GM19372 (cell line): ENCODE measurements around the gene EGLN2.
"Not testable (repeated sequence)": the region's sequence is repeated elsewhere in the genome, so short reads cannot be mapped to it uniquely, and the experiment has no call there.

Source experiments
- ATAC-seq: cut with Tn5 transposase; IDR thresholded peaks from one replicate; pipeline ENCODE4 v1.9.1; 2021; ENCODE audit warnings: mild to moderate bottlenecking, low read depth, moderate library complexity; ENCODE audit not compliant: unreplicated experiment

The EGLN2 gene

DNA sequence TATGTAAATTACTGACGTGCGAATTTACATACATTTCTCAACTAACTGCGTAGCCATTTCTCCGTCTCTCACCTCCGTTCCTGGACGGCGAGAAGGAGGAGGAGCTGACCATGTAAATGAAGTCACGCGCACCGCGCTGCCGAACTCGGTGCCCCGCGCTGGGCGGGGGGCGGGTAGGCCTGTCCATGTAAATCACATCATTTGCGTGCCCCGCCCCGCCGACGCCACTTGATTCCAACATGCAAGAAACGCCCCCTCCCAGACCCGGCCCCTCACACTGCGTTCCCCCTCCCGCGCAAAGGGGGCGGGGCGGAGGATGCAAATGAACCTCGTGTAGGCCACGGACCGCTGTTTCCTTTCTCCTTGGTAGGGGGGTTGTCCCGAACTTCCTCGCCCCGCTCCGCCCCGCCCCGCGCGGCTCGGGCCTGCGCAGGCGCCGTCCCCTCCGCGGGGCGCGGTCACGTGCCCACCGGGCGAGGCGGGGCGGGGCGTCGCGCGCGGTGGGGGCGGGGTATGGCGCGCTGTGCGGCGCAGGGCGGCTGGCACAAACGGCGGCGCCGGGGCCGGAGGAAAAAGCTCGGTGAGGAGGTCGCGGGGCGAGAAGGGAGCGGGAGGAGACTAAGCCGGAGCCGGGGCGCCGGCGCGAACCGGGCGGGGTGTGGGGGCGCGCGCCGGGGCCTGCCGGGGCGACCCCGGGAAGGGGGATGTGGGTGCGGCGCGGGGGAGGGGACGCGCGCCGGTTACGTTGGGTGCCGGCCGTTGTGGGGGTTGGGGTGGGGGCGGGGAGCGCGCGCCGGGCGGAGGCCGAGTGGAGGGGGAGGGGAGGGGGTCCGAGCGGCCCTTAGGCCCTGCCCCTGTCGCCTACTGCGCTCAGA, at the start of gene EGLN2:
EGLN2 (plus strand) TSS at position 509 of the 875 bp plus-strand sequence. CDS start 1,382 bp downstream, outside the sequence.
- peak; percentile 77 for ATAC-seq

DNA sequence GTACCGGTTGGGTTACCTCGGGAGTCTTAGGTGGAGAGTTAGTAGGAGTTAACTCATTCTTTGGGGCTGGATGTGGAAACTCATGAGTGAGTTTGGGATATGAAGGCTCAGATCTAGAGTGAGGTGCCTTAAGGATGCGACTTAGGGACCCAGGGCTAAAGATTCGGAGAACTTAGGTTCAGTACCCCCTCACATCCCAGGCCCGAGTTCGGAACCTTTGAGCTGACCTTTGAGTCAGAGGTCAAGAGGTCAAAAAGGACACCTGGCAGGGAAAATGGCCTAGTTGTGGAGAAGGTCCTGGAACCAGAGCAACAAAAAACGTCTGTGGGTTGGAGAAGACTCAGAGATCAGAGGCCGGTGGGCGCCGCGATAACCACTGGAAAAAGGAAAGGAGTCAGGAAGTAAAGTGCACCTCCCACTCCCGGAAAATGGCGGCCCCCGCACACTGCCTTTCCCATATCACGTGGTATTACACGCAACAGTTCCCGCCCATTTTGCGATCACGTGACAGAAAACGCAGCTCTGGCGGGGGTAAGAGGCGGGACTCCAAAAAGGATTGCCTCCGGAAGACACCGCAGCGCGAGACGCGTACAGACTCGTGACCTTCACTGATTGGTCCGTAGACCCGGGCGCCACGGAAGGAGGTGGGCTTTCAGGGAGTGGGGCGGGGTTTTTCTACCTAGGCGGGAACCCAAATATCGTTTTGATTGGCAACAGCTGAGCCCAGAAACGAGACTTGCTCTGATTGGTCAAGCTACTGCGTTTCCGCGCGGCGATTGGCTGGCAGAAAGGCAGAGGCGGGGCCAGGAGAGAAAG, 48.7 kb upstream of the EGLN2 start, which contains the start of gene ACTMAP:
ACTMAP (minus strand) TSS at position 420 of the 816 bp plus-strand sequence. CDS start 674 bp downstream, outside the sequence.
- ATAC-seq: peak; percentile 82

DNA sequence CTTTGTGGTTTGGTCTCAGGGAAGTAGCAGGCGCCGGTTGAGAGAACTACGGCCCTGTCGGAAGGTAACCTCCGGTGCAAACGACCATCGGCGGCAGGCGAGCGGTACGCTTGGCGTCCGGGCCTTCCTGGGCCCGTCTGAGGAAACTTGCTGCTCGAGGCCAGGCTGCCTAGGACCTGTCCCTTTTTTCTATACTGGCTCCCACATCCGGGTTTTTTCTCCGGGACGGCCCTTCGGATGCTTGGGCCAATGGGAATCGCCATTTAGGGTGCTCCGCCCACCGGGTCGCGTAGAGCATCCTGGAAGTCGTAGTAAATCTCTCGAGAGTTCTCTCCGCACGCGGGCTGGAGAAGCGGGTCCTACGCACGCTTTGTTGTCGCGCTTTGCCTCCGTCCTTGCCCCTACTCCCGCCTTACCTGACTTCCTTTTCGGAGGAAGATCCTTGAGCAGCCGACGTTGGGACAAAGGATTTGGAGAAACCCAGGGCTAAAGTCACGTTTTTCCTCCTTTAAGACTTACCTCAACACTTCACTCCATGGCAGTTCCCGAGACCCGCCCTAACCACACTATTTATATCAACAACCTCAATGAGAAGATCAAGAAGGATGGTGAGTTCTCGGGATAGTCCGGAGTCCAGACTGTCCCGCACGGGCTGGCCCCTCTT, 48.0 kb upstream of the EGLN2 start, which contains the start of gene SNRPA:
SNRPA (plus strand) TSS at position 330 of the 664 bp plus-strand sequence; CDS start at position 536, 206 bp downstream.
- peak; percentile 45 for ATAC-seq

DNA sequence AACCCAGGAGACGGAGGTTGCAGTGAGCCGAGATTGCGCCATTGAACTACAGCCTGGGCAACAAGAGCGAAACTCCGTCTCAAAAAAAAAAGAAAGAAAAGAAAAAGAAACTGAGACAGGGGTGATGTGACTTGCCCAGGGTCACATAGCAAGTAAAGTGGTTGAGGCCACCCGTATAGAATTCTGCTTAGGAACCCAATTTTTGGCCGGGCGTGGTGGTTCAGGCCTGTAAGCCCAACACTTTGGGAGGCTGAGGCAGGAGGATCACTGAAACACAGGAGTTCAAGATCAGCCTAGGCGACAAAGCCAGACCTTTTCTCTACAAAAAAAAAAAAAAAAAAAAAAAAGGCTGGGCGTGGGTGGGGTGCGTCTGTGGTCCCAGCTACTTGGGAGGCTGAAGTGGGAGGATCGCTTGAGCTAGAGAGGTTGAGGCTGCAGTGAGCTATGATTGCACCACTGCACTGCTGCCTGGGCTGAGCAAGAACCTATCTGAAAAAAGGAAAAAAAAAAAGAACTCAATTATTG, 46.7 kb upstream of the EGLN2 start:
- ATAC-seq: no peak

DNA sequence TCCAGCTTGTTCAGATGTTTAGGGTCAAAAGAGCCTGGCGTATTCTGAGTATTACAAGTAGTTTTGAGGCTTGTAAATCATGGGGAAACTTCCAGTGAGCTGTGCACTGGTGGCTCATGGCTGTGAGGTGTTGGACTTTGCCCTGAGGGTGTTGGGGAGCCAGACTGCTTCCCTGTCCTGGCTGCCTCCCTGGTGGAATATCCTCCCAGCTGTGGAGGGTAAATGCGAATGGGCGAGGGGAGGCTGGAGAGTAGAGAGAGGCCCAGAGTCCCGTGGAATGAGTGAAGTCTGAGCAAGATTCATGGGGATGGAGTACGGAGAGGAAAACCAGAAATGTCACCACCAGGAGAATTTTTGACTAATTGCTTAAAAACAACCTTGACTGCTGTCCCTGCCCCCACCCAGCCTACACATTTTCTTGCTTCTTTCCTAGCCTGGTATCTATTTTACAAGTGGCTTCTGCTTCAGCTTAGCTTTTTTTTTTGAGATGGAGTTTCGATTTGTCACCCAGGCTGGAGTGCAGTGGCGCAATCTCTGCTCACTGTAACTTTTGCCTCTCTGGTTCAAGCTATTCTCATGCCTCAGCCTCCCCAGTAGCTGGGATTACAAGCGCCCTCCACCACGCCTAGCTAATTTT, 44.3 kb upstream of the EGLN2 start:
- ATAC-seq: no peak

DNA sequence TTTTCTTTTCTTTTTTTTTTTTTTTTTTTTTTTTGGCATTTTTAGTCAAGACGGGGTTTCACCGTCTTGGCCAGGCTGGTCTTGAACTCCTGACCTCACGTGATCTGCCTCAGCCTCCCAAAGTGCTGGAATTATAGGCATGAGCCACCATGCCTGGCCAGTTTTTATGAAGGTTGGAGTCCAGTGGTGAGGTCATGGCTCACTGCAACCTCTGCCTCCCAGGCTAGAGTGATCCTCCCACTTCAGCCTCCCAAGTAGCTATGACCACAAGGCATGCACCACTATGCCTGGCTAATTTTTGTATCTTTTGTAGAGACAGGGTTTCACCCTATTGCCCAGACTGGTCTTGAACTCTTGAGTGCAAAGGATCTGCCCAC, 43.8 kb upstream of the EGLN2 start:
- ATAC-seq: no peak

DNA sequence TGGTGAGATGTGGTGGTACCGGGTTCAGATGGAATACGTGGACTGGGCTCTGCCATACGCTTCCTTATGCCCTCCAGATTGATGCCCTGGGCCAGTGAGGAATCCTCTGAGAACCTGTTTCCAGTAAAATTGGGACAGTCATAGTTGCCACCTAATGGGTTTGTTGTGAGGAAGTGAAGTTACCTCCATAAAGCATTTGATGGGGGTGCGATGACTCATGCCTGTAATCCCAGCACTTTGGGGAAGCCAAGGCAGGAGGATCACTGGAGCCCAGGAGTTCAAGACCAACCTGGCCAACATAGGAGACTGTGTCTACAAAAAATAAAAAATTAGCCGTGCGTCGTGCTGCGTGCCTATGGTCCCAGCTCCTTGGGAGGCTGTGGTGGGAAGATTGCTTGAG, 43.2 kb upstream of the EGLN2 start:
- ATAC-seq: no peak

DNA sequence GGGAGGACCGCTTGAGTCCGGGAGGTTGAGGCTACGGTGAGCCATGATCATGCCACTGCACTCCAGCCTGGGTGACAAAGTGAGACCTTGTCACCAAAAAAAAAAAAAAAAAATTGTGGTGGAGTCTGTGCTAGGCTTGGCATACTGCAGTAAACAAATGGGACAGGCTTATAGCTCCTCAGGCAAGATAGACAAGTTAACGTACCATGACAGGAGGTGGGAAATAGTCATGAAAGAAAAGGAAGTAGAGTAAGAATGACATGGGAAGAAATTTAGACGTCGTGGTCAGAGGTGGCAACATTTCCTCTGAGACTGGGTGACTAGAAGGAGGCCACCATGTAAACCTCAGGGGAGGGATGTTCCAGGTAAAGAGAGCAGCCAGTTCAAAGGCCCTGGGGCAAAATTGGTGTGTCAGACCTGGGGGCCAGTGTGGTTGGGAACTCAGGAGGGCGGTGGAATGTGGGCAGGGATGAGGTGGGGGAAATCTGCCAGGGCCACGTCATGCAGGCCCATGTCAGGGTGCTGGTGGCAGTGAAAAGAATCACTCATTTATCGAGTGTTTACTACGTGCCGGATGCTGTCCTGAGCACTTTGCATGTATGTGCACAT, 42.4 kb upstream of the EGLN2 start:
- ATAC-seq: no peak

DNA sequence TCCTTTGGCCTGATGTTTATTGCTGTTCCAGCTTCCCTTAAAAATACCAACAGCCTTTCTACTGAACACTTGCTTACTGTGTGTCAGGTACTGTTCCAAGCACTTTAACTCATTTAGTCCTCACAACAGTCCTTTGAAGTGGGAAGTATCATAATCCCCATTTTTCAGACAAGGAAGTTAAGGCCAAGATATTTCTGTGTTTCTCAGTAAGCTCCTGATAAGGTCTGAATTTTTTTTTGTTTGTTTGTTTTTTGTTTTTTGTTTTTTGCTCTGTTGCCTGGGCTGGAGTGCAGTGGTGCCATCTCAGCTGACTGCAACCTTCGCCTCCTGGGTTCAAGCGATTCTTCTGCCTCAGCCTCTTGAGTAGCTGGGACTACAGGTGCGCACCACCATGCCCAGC, 40.5 kb upstream of the EGLN2 start:
- ATAC-seq: no peak

DNA sequence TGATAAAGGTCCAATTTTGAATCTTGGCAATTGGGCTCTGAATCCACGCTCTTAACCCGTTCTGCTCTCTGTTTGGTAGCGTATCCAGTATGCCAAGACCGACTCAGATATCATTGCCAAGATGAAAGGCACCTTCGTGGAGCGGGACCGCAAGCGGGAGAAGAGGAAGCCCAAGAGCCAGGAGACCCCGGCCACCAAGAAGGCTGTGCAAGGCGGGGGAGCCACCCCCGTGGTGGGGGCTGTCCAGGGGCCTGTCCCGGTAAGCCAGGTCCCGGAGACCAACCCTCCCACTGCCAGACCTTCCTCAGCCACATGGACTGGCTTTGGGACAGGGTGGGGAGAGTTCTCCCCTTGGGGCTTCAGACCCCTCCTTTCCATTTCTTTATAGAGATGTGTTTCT, 39.6 kb upstream of the EGLN2 start:
- ATAC-seq: no peak

DNA sequence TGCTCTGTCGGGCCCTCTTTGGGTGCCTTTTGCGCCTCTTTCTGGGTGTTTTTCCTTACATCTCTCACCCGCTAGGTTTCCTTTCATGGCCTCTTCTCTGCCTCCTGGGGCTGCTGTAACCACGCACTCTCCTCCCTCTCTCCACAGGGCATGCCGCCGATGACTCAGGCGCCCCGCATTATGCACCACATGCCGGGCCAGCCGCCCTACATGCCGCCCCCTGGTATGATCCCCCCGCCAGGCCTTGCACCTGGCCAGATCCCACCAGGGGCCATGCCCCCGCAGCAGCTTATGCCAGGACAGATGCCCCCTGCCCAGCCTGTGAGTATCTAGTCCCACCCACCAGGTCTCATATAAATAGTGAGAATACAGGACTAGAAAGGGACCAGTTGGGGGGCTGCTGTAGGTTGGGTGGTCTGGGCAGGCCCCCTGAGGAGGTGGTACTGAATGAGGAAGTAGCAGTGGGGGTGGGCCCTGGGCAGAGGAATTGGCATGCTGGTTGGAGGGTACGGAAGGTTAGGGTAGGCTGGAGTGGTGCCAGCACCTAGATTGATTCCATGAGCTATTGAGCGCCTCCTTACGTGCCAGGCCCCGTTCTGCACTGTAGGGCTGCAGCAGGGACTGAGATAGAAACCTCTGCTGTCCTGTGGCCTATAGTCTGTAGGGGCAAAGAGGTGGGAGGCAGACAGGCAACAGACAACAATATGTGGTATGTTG, 36.1 kb upstream of the EGLN2 start:
- ATAC-seq: no peak

DNA sequence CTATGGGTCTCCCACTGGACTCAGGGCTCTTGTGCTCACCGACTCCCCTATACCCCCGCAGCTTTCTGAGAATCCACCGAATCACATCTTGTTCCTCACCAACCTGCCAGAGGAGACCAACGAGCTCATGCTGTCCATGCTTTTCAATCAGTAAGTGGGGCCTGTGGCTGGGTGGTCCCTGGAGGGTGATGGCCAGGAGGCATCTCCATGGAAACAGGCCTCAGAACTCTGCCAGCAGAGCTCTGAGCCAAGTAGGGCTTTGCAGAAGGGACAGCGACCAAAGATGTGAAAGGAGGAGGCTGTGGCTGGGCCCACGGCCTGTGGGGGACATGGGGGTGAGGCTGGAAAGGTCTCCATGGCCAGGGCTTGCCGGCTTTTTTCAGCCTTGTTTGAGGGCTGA, 35.5 kb upstream of the EGLN2 start:
- no peak for ATAC-seq

DNA sequence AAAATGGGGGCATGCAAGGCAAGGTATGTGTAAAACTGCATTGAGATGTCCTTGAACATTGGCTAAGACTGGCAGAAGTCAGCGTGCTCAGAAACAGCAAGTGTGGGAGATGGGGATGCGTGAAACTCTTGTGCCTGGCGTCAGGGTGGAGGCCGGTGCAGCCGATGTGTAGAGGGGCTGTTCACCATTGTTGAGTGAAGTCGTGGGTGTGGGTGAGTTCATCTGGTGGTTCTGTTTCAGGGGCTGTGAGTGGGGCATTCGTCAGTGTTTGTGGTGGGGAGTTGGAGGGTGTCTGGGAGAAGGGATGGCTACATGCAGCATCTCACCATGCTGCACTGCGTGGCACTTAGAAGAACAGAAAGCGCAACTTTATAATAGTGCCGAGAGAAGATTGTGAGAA, 35.0 kb upstream of the EGLN2 start:
- ATAC-seq: no peak

DNA sequence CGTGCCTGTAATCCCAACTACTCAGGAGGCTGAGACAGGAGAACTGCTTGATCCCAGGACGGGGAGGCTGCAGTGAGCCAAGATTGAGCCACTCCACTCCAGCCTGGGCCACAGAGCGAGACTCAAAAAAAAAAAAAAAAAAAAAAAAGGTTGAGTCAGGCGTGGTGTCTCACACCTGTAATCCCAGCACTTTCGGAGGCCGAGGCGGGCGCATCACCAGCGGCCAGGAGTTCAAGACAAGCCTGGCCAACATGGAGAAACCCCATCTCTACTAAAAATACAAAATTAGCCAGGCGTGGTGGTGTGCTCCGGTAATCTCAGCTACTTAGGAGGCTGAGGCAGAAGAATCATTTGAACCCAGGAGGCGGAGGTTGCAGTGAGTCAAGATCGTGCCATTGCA, 32.6 kb upstream of the EGLN2 start:
- ATAC-seq: not testable (repeated sequence)

DNA sequence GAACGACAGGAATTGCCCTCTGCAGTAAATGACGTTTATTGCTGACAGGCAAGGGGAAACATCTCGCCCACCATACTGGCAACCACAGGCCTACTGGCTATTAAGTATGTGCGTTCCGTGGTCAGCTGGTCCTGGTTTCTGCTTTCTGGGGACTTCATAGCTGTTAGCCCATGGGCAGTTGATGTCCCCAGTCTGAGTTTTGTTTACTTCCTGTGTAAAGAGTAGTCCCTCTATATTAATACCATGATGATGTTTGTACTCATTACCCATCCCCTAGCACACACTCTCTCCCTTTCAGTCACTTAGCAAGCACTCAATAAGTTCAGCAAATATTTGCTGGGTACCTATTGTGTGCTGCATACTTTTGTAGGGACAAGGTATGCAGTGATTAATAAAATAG, 30.1 kb upstream of the EGLN2 start:
- ATAC-seq: no peak

DNA sequence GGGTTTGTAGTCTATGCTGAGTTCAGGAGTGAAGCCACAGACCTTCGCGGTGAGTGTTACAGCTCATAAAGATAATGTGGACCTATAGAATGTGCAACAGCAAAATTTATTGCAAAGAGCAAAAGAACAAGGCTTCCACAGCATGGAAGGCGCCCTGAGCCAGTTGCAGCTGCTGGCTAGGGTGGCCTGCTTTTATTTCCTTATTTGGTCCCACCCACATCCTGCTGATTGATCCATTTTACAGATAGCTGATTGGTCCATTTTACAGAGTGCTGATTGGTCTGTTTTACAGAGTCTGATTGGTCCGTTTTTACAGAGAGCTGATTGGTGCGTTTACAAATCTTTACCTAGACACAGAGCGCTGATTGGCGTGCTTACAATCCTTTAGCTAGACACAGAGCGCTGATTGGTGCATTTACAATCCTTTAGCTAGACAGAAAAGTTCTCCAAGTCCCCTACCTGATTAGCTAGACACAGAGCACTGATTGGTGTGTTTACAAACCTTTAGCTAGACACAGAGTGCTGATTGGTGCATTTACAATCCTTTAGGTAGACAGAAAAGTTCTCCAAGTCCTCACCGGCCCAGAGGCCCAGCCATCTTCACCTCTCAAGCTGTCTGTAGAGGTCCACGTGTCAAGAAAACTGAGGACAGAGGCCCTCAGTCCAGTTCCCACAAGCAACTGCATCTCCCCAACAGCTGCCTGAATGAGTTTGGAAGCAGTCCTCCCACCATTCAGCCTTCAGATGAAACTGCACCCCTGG, 27.7 kb upstream of the EGLN2 start:
- not testable (repeated sequence) for ATAC-seq

DNA sequence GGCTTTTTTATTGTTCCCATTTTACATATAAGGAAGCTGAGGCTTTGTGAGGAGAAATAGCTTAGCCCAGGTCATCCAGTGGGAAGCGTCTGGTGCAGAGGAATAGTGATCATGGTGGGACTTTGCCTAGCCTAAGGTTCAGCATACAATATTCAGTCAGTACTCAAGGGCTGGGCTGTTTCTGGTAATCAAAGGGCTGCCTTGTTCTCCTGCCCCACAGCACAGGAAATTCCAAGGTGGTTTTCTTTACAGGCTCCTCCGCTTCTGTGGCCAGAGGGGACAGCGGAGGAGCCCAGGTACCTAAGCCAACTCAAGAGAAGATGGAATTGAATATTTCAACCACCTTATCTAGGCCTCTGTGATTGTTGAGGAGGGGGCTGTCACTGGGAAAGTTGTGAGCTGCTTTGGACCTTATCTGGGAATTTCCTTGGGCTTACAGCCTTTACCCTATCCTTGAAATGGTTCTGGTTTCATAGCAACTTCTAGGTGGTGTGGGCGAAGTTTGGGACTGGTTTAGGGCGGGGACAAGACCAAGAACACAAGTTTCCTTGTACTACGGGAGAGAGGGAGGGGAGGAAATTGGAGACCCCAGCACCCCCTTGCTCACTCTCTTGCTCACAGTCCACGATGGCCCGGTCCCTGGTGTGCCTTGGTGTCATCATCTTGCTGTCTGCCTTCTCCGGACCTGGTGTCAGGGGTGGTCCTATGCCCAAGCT, 23.9 kb upstream of the EGLN2 start, which contains the start of gene MIA:
MIA (plus strand) TSS at position 606 of the 716 bp plus-strand sequence; CDS start at position 628, 22 bp downstream.
- no peak for ATAC-seq

DNA sequence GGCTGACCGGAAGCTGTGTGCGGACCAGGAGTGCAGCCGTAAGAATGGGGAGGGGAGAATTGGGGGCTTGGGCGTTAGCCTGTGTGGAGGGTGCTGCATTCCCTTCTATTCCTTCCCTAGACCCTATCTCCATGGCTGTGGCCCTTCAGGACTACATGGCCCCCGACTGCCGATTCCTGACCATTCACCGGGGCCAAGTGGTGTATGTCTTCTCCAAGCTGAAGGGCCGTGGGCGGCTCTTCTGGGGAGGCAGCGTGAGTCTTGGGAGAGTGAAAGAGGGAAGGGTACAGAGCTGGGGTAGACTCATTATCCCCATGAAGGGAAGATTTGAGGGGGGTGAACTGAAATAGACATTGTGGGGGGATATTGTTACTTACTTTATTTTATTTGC, 23.4 kb upstream of the EGLN2 start:
- no peak for ATAC-seq
